H9 (cell line): ENCODE results near the gene GPATCH1. TPM values are rescaled to one million over a fixed set of nuclear protein-coding genes. Genes with fewer than 3 reads are reported as not detected.

ENCODE experiments used
- DNase-seq: peaks from one replicate; pipeline ENCODE4 v3.0.0-alpha.2; 2017
- H2AFZ ChIP-seq: one replicate; pipeline ENCODE4 v1.6.1; 2013; ENCODE audit warnings: mild to moderate bottlenecking, low read length, control low read depth, moderate library complexity
- H2AK5ac ChIP-seq: 2 replicates; pipeline ENCODE4 v1.6.1; 2013; ENCODE audit warnings: low read length, control low read depth, mixed read lengths; ENCODE audit not compliant: insufficient read length
- H2BK120ac ChIP-seq: one replicate; pipeline ENCODE4 v1.6.1; 2013; ENCODE audit warnings: low read depth, mild to moderate bottlenecking, low read length, control low read depth, inconsistent platforms; ENCODE audit not compliant: poor library complexity, severe bottlenecking
- H2BK12ac ChIP-seq: 2 replicates; pipeline ENCODE4 v1.6.1; 2013; ENCODE audit warnings: low read length, control low read depth, mixed read lengths, low read depth; ENCODE audit not compliant: insufficient read length
- H2BK15ac ChIP-seq: 2 replicates; pipeline ENCODE4 v1.6.1; 2013; ENCODE audit warnings: low read depth, low read length, control low read depth
- H2BK20ac ChIP-seq: one replicate; pipeline ENCODE4 v1.6.1; 2013; ENCODE audit warnings: low read depth, mild to moderate bottlenecking, low read length, control low read depth, inconsistent platforms; ENCODE audit not compliant: poor library complexity, severe bottlenecking
- H2BK5ac ChIP-seq: 2 replicates; pipeline ENCODE4 v1.6.1; 2013; ENCODE audit warnings: low read length, control low read depth, mixed read lengths; ENCODE audit not compliant: insufficient read length
- H3K14ac ChIP-seq: 2 replicates; pipeline ENCODE4 v1.6.1; 2013; ENCODE audit warnings: low read length, control low read depth; ENCODE audit not compliant: insufficient read depth
- H3K18ac ChIP-seq: 2 replicates; pipeline ENCODE4 v1.6.1; 2013; ENCODE audit warnings: low read depth, mild to moderate bottlenecking, mixed read lengths, low read length, control low read depth; ENCODE audit not compliant: insufficient read length
- H3K23ac ChIP-seq: 2 replicates; pipeline ENCODE4 v1.6.1; 2013; ENCODE audit warnings: low read length, control low read depth, mixed read lengths, low read depth; ENCODE audit not compliant: insufficient read length
- H3K23me2 ChIP-seq: 2 replicates; pipeline ENCODE4 v1.6.1; 2013; ENCODE audit warnings: low read depth, mild to moderate bottlenecking, mixed read lengths, low read length, control low read depth; ENCODE audit not compliant: insufficient read length, poor library complexity, severe bottlenecking
- H3K27ac ChIP-seq: 2 replicates; pipeline ENCODE4 v1.5.1; 2013; ENCODE audit warnings: low read length, control low read depth, mixed read lengths, low read depth; ENCODE audit not compliant: insufficient read length
- H3K27me3 ChIP-seq: 2 replicates; pipeline ENCODE4 v1.6.1; 2013; ENCODE audit warnings: low read length, control low read depth, inconsistent platforms; ENCODE audit not compliant: insufficient read depth
- H3K4ac ChIP-seq: 2 replicates; pipeline ENCODE4 v1.6.1; 2013; ENCODE audit warnings: low read depth, mild to moderate bottlenecking, control low read depth, inconsistent platforms, low read length, moderate library complexity
- H3K4me1 ChIP-seq: 2 replicates; pipeline ENCODE4 v1.6.1; 2013; ENCODE audit warnings: low read length, control low read depth, inconsistent platforms; ENCODE audit not compliant: insufficient read depth
- H3K4me2 ChIP-seq: 2 replicates; pipeline ENCODE4 v1.6.1; 2013; ENCODE audit warnings: low read length, control low read depth, mixed read lengths; ENCODE audit not compliant: insufficient read length, insufficient read depth
- H3K56ac ChIP-seq: 2 replicates; pipeline ENCODE4 v1.6.1; 2013; ENCODE audit warnings: low read depth, mild to moderate bottlenecking, mixed read lengths, low read length, control low read depth; ENCODE audit not compliant: insufficient read length
- H3K79me1 ChIP-seq: 2 replicates; pipeline ENCODE4 v1.6.1; 2013; ENCODE audit warnings: low read depth, mild to moderate bottlenecking, moderate library complexity, low read length, control low read depth, inconsistent platforms; ENCODE audit not compliant: insufficient read depth, poor library complexity, severe bottlenecking
- H3K79me2 ChIP-seq: 2 replicates; pipeline ENCODE4 v1.6.1; 2013; ENCODE audit warnings: low read length, control low read depth, inconsistent platforms; ENCODE audit not compliant: insufficient read depth
- H3K9ac ChIP-seq: 2 replicates; pipeline ENCODE4 v1.6.1; 2013; ENCODE audit warnings: low read length, control low read depth, mixed read lengths; ENCODE audit not compliant: insufficient read length; ENCODE audit errors: extremely low read depth
- H3K9me3 ChIP-seq: one replicate; pipeline ENCODE4 v1.6.1; 2013; ENCODE audit warnings: low read depth, low read length, inconsistent platforms; ENCODE audit not compliant: control insufficient read depth
- H3T11ph ChIP-seq: one replicate; pipeline ENCODE4 v1.6.1; 2013; ENCODE audit warnings: mild to moderate bottlenecking, low read length, control low read depth, inconsistent platforms
- H4K20me1 ChIP-seq: one replicate; pipeline ENCODE4 v1.6.1; 2013; ENCODE audit not compliant: control insufficient read depth, insufficient read length, insufficient read depth
- H4K5ac ChIP-seq: 2 replicates; pipeline ENCODE4 v1.6.1; 2013; ENCODE audit warnings: low read depth, mild to moderate bottlenecking, mixed read lengths, low read length, control low read depth; ENCODE audit not compliant: insufficient read length
- H4K8ac ChIP-seq: replicated peaks from 2 replicates; pipeline ENCODE4 v1.6.1; 2013; ENCODE audit warnings: low read length, control low read depth, mixed read lengths, low read depth; ENCODE audit not compliant: insufficient read length
- H4K91ac ChIP-seq: 2 replicates; pipeline ENCODE4 v1.6.1; 2013; ENCODE audit warnings: low read depth, mild to moderate bottlenecking, moderate library complexity, mixed read lengths, low read length, control low read depth; ENCODE audit not compliant: insufficient read length
- H3K27ac Mint-ChIP-seq, 3 experiments: 2 replicates in 2 of 3; 3 replicates in 1 of 3; pipeline ENCODE4 v1.8.0; 2020 to 2021; ENCODE audit warnings: mixed read lengths in 3 of 3, mild to moderate bottlenecking in 1 of 3, moderate library complexity in 1 of 3
- H3K27me3 Mint-ChIP-seq: 2 replicates; pipeline ENCODE4 v1.8.0; 2021; ENCODE audit warnings: low read depth, mild to moderate bottlenecking, moderate library complexity, mixed read lengths
- H3K36me3 Mint-ChIP-seq, 3 experiments: 2 replicates in 2 of 3; 3 replicates in 1 of 3; pipeline ENCODE4 v1.8.0; 2020 to 2021; ENCODE audit warnings: low read depth in 3 of 3, mixed read lengths in 3 of 3; ENCODE audit not compliant: insufficient read depth in 1 of 3
- H3K4me1 Mint-ChIP-seq, 2 experiments: 2 replicates each; pipeline ENCODE4 v1.8.0; 2020; ENCODE audit warnings: mixed read lengths in 2 of 2
- H3K4me3 Mint-ChIP-seq, 2 experiments: 2 replicates in 1 of 2; 3 replicates in 1 of 2; pipeline ENCODE4 v1.8.0; 2020 to 2021; ENCODE audit warnings: mild to moderate bottlenecking in 2 of 2, mixed read lengths in 2 of 2, moderate library complexity in 1 of 2
- H3K9me3 Mint-ChIP-seq, 2 experiments: 2 replicates in 1 of 2; 3 replicates in 1 of 2; pipeline ENCODE4 v1.8.0; 2020; ENCODE audit warnings: mild to moderate bottlenecking in 2 of 2, mixed read lengths in 2 of 2, moderate library complexity in 1 of 2
- WGBS: extraction: QIAGEN DNeasy Blood & Tissue Kit; methylation state at CpG from one replicate; pipeline ENCODE4 v1.1.7; 2013; ENCODE audit warnings: missing lambda C conversion rate, low lambda C conversion rate, mixed read lengths; ENCODE audit not compliant: insufficient read length; ENCODE audit errors: extremely low coverage; 5-methylcytosine and 5-hydroxymethylcytosine counted together
- total RNA-seq: library from RNA; stranded (reverse); gene quantifications from 2 replicates; pipeline ENCODE4 v1.2.1, GENCODE V29; 2021
- TF ChIP-seq, protein P1 (sequence below): fragments of 200-600 bp; sonication (generic); conservative IDR thresholded peaks from 3 replicates; pipeline ENCODE4 v1.8.0; 2021; ENCODE audit warnings: antibody characterized with exemption, mild to moderate bottlenecking

GPATCH1 gene
- total RNA-seq, 1 experiment from 2014 or later, result 11.7 TPM

DNA sequence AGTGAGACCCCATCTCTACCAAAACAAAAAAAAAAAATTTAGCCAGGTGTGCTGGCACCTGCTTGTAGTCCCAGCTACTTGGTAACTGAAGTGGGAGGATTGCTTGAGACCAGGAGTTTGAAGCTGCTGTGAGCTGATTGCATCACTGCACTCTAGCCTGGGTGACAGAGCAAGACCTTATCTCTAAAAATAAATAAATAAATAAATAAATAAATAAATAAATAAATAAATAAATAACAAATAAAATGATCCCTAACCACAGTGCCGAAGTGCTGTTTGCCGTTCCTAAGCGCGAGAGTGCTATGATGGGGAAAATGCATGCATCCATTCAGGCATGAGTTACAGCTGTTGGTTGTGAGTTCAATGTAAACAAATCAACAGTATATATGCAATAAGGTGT is 78.2 kb downstream of the GPATCH1 start:
- Histone ChIP-seq H3K23me2 (no peaks in the 10 kb centered on the region), H3K9me3 (no peaks in the 10 kb centered on the region), H2AK5ac (no peak overlapping the region), H3K4me1 (no peaks in the 10 kb centered on the region), H2BK120ac (no peak overlapping the region), H3K56ac (no peak overlapping the region), H2BK15ac (no peak overlapping the region), H2BK12ac (no peak overlapping the region), H3K23ac (no peak overlapping the region), H4K5ac (no peak overlapping the region), H3K4me2 (no peak overlapping the region), H2BK5ac (no peak overlapping the region), H3K27ac (no peak overlapping the region), H2AFZ (no peak overlapping the region), H3K9ac (no peak overlapping the region), H3K27me3 (no peaks in the 10 kb centered on the region), H3K79me2 (no peaks in the 10 kb centered on the region), H3K79me1 (no peaks in the 10 kb centered on the region), H3K4ac (no peak overlapping the region), H3K18ac (no peak overlapping the region), H2BK20ac (no peak overlapping the region), H3T11ph (no peak overlapping the region), H4K20me1 (no peaks in the 10 kb centered on the region), H4K91ac (no peak overlapping the region), H3K14ac (no peak overlapping the region), H4K8ac (no peak overlapping the region)
- 0 out of 7 replicates have a peak, but pooled peaks cover 0 to 2% (median 0%) of the 10 kb centered on the region in 3 experiments for H3K36me3 Mint-ChIP-seq
- no peak for DNase-seq
- no peaks in the 10 kb centered on the region for H3K4me1 Mint-ChIP-seq
- H3K27ac Mint-ChIP-seq, result no peak overlapping the region
- no peak overlapping the region for H3K4me3 Mint-ChIP-seq
- no CpG with 5 or more reads among the region's 4 CpGs for WGBS
- TF ChIP-seq, protein P1, sequence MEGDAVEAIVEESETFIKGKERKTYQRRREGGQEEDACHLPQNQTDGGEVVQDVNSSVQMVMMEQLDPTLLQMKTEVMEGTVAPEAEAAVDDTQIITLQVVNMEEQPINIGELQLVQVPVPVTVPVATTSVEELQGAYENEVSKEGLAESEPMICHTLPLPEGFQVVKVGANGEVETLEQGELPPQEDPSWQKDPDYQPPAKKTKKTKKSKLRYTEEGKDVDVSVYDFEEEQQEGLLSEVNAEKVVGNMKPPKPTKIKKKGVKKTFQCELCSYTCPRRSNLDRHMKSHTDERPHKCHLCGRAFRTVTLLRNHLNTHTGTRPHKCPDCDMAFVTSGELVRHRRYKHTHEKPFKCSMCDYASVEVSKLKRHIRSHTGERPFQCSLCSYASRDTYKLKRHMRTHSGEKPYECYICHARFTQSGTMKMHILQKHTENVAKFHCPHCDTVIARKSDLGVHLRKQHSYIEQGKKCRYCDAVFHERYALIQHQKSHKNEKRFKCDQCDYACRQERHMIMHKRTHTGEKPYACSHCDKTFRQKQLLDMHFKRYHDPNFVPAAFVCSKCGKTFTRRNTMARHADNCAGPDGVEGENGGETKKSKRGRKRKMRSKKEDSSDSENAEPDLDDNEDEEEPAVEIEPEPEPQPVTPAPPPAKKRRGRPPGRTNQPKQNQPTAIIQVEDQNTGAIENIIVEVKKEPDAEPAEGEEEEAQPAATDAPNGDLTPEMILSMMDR, result no peak
- H3K27me3 Mint-ChIP-seq, result no peaks in the 10 kb centered on the region; the same call in 1 of the 2 replicates
- peaks cover 3 to 4% of the 10 kb centered on the region in 2 experiments; a peak in 3 of 5 replicates for H3K9me3 Mint-ChIP-seq
